HEK293 (cell line): Measurements from ENCODE around the gene IGFBP7.

Experiments
- CTCF ChIP-seq: fragments of 450-650 bp; formaldehyde crosslinking; IDR thresholded peaks from 2 replicates; pipeline ENCODE4 v1.5.1; 2016; ENCODE audit warnings: missing biosample characterization, missing genetic modification characterization
- HOXA7 ChIP-seq: sonication (generic); formaldehyde crosslinking; IDR thresholded peaks from 2 replicates; pipeline ENCODE4 v1.8.1; 2022; ENCODE audit warnings: missing genetic modification reagents, borderline replicate concordance
- PBX3 ChIP-seq: sonication (generic); formaldehyde crosslinking; IDR thresholded peaks from 2 replicates; pipeline ENCODE4 v1.8.1; 2022; ENCODE audit warnings: mild to moderate bottlenecking, moderate library complexity, missing genetic modification reagents
- PRDM2 ChIP-seq: fragments of 450-650 bp; formaldehyde crosslinking; IDR thresholded peaks from 2 replicates; pipeline ENCODE4 v1.5.1; 2016; ENCODE audit warnings: missing biosample characterization, missing genetic modification characterization, borderline replicate concordance
- REPIN1 ChIP-seq: fragments of 450-650 bp; formaldehyde crosslinking; IDR thresholded peaks from 2 replicates; pipeline ENCODE4 v1.5.1; 2017; ENCODE audit warnings: missing biosample characterization, missing genetic modification characterization, low read depth
- TCF7L2 ChIP-seq: IDR thresholded peaks from 2 replicates; pipeline ENCODE4 v1.6.1; 2011; ENCODE audit warnings: low read depth, mild to moderate bottlenecking, inconsistent platforms, low read length, moderate library complexity, borderline replicate concordance
- ZNF138 ChIP-seq: fragments of 450-650 bp; formaldehyde crosslinking; IDR thresholded peaks from 2 replicates; pipeline ENCODE4 v1.5.1; 2016; ENCODE audit warnings: missing biosample characterization, missing genetic modification characterization, borderline replicate concordance
- ZNF18 ChIP-seq: fragments of 450-650 bp; formaldehyde crosslinking; IDR thresholded peaks from 2 replicates; pipeline ENCODE4 v1.5.1; 2016; ENCODE audit warnings: missing biosample characterization, missing genetic modification characterization
- ZNF416 ChIP-seq: fragments of 450-650 bp; formaldehyde crosslinking; IDR thresholded peaks from 2 replicates; pipeline ENCODE4 v1.5.1; 2016; ENCODE audit warnings: missing biosample characterization, missing genetic modification characterization
- ZNF423 ChIP-seq: fragments of 450-650 bp; formaldehyde crosslinking; IDR thresholded peaks from 2 replicates; pipeline ENCODE4 v1.5.1; 2016; ENCODE audit warnings: missing biosample characterization, missing genetic modification characterization

- TF ChIP-seq PBX3 (no peak), TCF7L2 (no peak), ZNF423 (no peak), ZNF416 (tag by site-specific recombination) (no peak), REPIN1 (tag by site-specific recombination) (no peak), HOXA7 (CRISPR knock-in tag) (no peak), CTCF (no peak), ZNF138 (tag by site-specific recombination) (no peak), ZNF18 (tag by site-specific recombination) (no peak), PRDM2 (no peak)
These were observed 9.1 kb downstream of the IGFBP7 start for GRCh38 chr4:57100979-57101651.
